GM18867 (cell line): ENCODE measurements around the gene EWSR1.

ENCODE experiments used
- ATAC-seq: cut with Tn5 transposase; IDR thresholded peaks from one replicate; pipeline ENCODE4 v1.9.1; 2021; ENCODE audit warnings: mild to moderate bottlenecking, moderate library complexity; ENCODE audit not compliant: unreplicated experiment

EWSR1 gene

GRCh38 chr22:29302402-29302680 lies 34.3 kb downstream of the EWSR1 start:
- no peak for ATAC-seq

DNA sequence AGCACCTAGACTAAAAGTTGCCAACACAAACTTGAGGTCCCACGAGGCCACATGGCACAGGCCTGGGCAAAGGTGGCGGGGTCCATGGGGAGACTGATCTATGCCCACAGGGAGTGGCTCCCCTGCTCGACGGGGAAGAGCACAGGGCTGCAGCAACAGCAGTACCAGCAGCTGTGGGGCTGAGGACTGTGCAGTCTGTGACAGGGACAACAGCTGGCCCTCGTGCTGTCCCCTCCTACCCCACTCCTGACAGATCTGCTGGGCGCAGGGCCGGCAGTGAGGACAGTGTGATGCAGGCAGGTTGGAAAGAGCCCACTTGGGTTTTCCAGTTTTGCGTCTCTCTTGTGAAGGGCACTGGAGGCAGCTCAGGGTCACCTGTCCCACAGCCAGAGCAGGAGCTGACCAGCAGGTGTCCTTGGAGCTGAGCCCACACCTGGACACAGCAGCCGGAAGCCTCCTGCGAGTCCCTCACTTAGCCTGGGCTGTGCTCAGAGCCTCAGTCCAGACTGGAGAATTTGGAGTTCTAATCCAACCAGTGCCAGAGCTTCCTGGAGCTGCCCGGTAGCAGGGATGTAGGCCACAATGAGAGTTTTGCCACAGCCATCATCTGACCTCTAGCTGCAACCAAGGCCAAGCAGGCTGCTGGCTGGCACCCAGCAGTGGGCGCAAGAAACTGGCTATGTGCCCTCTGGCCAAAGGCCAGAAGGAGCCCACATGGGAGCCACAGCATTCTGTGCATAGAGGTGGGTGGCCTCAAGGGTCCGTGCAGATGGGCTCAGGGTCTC lies 34.8 kb downstream of the EWSR1 start:
- no peak for ATAC-seq

DNA sequence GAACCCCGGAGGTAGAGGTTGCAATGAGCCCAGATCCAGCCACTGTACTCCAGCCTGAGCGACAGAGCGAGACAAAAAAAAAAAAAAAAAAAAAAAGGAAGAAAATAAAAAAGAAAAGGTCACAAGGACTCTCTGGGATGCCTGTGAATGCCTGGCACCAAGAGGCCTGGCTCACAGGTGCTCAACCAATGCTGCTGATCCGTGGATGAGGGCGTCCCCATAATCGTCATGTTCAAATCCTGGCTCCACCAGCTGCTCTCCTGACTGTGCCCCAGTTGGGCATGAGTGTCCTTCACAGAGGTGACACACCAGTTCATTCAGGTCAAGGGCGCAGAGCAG lies 37.7 kb downstream of the EWSR1 start:
- no peak for ATAC-seq

GRCh38 chr22:29306175-29306834 lies 38.2 kb downstream of the EWSR1 start, which contains the start of gene GAS2L1:
GAS2L1 (plus strand) TSS chr22:29306650; CDS start chr22:29308106, 1,456 bp downstream.
- no peak for ATAC-seq

DNA sequence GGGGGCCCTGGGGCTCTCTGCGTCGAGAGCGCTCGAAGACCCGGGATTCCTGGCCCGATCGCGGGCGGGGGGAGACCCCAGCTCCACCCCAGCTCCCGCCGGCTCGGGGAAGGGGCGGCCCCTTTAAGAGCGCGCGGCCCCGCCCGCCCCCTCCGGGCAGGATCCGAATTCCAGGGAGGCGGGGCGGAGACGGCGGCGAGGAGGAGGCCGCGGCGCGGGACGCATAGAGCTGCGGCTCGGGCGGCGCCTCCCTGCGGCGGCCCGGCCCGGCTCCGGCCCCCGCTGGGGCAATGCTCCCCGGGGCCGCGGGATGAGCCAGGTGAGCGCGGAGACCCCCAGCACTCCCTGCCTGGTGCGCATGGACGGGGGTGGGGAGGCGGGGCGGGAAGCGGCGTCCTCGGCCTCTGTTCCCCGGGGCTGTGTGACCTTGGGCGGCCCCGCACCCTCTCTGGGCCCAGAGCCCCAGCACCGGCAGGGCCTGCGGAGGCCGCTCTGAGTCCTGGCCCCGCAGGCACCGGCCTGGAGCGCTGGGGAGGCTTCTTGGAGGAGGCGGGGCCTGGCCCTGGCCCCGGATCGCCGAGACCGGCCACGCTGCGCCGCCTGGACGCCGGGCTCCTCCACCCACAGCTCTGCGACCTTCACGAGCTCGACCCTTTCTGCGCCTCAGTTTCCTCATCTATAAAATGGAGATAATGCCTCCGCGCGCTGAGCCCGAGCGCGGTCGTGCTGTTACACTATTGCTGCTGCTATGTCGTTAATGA lies 38.9 kb downstream of the EWSR1 start:
- no peak for ATAC-seq

DNA sequence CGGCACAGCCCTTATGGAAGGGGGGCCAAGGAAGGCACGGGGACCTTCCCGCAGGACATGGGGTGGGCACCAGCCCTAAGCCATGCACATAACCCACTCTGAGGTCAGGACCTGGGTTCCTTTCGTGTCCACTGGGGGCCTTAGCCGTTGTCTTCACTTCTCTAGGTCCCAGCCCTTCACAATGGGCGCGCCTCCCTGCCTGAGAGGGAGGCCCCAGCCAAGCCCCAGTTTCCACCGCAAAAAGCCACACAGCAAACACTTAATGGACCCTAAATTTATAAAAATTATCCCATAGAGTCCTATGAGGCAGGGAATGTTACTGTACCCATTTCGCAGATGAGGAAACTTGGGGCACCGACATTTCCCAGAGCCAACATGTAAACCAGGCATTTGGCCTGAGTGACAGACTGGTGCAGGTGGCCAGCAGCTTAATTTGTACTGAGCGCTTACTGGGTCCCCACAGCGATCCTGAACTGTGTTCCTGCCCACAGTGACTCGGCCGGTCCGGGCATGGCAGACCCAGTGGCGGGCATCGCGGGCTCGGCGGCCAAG lies 39.6 kb downstream of the EWSR1 start:
- no peak for ATAC-seq

DNA sequence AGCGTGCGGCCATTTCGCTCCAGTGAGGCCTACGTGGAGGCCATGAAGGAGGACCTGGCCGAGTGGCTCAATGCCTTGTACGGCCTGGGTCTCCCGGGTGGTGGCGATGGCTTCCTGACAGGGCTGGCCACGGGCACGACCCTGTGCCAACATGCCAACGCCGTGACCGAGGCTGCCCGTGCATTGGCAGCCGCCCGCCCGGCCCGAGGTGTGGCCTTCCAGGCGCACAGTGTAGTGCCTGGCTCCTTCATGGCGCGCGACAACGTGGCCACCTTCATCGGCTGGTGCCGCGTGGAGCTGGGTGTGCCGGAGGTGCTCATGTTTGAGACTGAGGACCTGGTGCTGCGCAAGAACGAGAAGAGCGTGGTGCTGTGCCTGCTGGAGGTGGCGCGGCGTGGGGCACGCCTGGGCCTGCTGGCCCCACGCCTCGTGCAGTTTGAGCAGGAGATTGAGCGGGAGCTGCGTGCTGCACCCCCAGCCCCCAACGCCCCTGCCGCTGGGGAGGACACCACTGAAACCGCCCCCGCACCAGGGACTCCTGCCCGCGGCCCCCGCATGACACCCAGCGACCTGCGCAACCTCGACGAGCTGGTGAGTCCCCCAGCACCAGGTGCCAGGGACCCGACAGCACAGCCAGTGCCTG lies 40.2 kb downstream of the EWSR1 start:
- ATAC-seq, result no peak

GRCh38 chr22:29308791-29309262 lies 40.8 kb downstream of the EWSR1 start:
- no peak for ATAC-seq

DNA sequence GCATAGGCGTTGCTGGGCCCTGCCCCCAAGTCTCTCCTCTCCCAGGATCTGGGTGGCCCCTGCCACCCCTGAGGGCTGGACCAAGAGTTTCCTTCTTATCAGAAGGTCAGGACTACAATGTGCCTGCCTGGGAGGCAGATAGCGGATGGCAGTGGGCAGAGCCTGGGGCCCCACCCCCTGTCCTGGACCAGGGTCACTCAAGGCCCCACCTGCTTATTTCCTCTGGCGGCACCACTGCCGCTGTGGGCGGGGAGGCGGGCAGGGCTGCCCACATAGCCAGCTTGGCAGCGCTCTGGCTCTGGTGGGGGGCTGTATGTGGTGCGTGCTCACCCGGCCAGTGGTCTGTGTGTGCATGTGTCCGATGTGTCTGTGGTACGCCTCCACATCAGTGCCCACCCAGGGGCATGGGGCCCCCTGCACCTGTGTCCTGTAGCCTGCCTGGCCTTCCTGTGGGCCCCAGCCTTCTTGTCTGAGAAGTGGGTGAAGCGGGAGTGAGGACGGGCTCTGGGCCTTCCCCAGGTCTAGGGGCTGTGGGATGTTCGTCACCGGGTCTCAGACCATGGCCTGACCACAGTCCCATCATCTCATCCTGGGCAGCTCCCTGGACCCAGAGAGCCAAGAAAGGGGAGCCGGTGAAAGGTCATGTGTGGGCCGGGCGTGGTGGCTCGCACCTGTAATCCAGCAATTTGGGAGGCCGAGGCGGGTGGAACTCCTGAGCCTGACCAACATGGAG lies 41.4 kb downstream of the EWSR1 start:
- no peak for ATAC-seq

GRCh38 chr22:29310065-29310862 lies 42.2 kb downstream of the EWSR1 start:
- ATAC-seq, result no peak

DNA sequence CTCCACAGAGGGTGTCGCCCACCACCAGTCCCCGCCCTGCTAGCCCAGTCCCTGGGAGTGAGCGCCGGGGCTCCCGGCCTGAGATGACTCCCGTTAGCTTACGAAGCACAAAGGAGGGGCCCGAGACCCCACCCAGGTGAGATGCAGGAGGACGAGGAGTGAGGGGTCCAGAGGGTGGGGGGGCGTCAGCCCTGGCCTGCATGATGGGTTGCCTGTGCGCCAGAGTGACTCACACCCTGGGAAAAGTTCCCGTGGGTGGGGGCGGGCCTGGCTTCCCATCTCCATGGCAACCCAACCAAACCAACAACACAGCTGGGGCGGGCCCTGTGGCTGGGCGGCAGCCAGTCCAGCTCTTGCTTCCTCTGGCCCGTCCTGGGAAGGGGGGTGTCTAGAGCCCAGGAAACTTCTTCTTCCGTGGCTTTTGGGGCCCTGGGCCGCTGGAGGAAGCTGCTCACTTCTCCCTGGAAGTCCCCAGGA lies 42.8 kb downstream of the EWSR1 start:
- no peak for ATAC-seq

DNA sequence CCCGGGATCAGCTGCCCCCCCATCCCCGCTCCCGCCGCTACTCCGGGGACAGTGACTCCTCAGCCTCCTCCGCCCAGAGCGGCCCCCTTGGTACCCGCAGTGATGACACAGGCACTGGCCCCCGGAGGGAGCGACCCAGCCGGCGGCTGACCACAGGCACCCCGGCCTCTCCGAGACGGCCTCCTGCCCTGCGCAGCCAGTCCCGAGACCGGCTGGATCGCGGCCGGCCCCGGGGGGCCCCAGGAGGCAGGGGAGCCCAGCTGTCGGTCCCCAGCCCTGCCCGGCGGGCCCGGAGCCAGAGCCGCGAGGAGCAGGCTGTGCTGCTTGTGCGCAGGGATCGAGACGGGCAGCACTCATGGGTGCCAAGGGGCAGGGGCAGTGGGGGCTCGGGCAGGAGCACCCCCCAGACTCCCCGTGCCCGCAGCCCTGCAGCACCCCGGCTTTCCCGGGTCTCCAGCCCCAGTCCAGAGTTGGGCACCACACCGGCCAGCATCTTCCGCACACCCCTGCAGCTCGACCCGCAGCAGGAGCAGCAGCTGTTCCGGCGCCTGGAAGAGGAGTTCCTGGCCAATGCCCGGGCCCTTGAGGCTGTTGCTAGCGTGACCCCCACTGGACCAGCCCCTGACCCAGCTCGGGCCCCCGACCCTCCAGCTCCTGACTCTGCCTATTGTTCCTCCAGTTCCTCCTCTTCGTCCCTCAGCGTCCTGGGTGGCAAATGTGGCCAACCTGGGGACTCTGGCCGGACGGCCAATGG lies 43.6 kb downstream of the EWSR1 start:
- ATAC-seq, result no peak

- ATAC-seq, result no peak
Observed at GRCh38 chr22:29312218-29313125, 44.4 kb downstream of the EWSR1 start.

- no peak for ATAC-seq
Observed at GRCh38 chr22:29313126-29313575, 45.1 kb downstream of the EWSR1 start.

- no peak for ATAC-seq
Observed at GRCh38 chr22:29313576-29314466, 45.8 kb downstream of the EWSR1 start.

DNA sequence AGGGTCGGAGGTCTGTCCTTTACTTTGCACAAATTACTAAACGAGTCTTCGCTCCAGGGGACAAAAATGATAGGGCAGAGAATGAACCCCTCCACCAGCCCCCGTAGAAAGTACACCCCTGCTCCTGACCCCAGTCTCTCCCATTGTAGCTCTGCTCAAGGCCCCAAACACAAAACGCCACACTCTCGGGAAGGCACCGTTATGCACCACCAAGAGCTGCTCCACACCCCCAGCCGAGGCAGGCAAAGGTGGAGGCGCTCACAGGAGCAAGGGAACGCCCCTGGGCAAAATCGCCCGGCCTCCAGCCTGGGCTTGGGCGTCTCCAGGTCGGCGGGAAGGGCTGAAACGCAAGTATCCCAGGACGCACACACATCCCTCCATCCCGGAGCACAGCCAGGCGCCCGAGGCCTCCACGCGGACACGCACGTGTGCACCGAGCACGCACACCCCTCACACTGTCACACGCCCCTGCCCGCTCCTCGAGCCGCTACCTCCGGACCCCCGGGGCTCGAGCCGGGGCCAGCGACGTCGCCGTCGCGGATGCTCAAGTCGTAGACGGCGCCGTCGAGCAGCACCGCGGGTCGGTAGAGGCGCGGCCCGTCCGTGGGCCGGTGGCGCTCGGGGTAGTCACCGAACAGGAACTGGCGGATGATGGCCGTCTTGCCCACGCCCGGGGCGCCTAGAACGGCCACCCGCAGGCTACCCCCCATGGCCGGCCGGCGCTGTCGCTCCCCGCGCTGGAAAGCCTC lies 46.6 kb downstream of the EWSR1 start:
- ATAC-seq, result no peak
